ENCODE results near the gene NOSIP.
"Not testable (repeated sequence)": the region's sequence is repeated elsewhere in the genome, so short reads cannot be mapped to it uniquely, and the experiment has no call there.

NOSIP gene

GRCh38 chr19:49580264-49581006 is at the start of gene NOSIP:
Gene NOSIP (minus strand): TSS chr19:49580556. CDS start chr19:49560691, 19,865 bp downstream.
- DNase-seq (ENCODE audit: low read depth): peak; percentile 92

DNA sequence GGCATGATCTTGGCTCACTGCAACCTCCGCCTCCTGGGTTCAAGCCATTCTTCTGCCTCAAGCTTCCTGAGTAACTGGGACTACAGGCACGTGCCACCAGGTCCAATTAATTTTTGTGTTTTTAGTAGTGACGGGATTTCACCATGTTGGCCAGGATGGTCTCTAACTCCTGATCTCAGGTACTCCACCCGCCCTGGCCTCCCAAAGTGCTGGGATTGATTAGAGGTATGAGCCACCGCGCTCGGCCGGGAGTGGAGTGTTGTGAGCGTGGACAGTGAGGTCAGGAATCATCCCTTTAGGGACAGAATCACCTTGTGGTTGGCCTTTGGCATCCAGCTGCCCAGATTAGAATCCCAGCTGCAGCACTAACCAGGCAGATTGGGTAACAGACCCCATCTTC is 49.3 kb upstream of the NOSIP start:
- DNase-seq (ENCODE audit: low read depth): no peak

- DNase-seq (ENCODE audit: low read depth): no peak
These were observed 45.9 kb upstream of the NOSIP start for GRCh38 chr19:49626226-49626625.

DNA sequence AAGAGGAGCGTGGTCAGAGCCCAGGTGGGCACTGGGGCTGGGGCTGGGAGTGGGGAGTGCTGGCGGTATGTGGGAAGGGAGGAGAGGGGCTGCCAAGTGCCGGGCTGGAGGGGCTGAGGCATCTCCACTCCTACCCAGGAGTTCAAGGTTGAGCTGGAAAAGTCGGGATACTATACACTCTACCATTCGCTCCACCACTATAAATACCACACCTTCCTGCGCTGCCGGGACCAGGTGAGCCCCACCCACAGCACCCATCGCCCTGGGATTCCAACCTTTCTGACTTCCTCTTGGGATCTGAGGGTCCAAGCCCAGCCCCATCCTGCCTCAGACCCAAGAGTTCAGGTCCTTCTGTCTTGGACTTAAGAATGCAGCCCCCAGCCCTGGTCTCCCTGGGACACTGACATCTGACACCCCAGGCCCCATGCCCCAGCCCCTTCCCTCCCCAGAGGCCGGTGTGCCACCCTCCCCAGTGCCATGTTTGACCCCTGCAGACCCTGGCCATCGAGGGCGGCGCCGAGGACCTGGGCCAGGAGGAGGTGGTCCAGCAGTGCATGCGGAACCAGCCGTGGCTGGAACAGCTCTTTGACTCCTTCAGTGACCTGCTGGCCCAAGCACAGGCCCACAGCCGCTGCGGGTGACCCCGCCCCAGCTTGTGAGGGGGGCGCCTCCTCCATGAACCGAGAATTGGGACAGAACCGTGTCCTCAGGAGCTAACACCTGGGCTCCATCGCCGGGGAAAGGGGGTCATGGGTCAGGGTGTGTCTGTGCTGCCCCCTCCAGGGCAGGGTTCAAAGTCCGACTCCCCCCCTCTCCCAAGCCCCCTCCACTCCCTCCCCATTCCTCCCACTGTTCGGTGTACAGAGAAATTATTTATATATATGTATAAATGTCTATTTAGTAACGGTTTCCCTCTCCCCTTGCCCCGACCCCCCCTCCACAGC is 44.9 kb upstream of the NOSIP start:
- no peak for DNase-seq (ENCODE audit: low read depth)

GRCh38 chr19:49617860-49618259 is 37.5 kb upstream of the NOSIP start:
- not testable (repeated sequence) for DNase-seq (ENCODE audit: low read depth)

DNA sequence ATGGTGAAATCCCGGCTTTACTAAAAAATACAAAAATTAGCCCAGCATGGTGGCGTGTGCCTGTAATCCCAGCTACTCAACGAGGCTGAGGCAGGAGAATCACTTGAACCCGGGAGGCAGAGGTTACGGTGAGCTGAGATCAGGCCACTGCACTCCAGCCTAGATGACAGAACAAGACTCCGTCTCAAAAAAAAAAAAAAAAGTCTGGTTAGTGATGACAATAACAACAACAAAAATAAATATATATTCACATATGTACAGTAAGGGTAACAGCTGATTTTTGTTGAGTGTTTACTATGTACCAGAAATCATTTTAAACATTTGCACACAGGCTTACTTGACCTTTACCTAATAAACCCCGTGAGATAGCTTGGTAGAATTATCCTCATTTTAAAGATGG is 36.6 kb upstream of the NOSIP start:
- DNase-seq (ENCODE audit: low read depth): no peak

GRCh38 chr19:49616532-49616931 is 36.2 kb upstream of the NOSIP start:
- no peak for DNase-seq (ENCODE audit: low read depth)

- no peak for DNase-seq (ENCODE audit: low read depth)
These were observed 35.5 kb upstream of the NOSIP start for GRCh38 chr19:49615861-49616260.

GRCh38 chr19:49614096-49614833 is 33.9 kb upstream of the NOSIP start:
- no peak for DNase-seq (ENCODE audit: low read depth)

DNA sequence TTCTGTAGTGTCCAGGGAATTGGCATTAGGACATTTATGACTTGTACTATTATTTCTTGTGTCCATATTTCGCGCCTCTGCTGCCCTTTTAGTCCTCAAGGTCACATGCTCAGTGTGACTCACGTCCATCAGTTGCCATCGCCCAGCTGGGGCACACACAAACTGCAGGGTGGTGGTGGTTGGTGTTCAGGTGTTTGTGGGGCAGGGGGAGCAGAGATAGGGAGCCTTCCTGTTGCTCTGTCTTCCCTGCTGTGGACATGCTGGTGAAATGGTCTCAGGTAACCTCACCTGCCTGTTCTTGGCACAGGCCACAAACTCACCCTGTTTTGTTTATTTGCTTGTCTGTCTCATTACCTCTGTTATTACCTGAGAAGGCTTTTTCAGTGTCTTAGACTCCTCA is 33.0 kb upstream of the NOSIP start:
- DNase-seq (ENCODE audit: low read depth): no peak

DNA sequence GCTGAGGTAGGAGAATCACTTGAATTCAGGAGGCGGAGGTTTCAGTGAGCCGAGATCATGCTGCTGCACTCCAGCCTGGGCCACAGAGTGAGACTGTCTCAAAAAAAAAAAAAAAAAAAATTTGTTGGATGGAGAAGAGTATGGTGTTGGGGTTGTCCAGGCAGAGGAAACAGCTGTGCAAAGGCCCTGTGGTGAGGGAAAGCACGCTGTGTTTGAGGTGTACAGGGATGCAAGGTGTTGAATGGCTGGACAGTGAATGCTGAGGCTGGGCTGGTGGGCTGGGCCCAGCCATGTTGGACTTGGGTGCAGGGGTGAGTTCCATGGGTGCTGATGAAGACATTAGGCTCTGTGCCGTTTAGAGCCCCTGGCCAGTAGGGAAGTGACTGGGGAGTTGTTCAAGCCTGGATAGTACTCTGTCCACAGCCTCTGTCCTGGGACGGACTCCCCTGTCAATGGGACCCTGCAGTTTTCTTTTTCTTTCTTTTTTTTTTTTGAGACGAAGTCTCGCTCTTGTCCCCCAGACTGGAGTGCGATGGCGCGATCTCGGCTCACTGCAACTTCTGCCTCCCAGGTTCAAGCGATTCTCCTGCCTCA is 29.2 kb upstream of the NOSIP start:
- no peak for DNase-seq (ENCODE audit: low read depth)

GRCh38 chr19:49605605-49606004 is 25.2 kb upstream of the NOSIP start:
- no peak for DNase-seq (ENCODE audit: low read depth)

DNA sequence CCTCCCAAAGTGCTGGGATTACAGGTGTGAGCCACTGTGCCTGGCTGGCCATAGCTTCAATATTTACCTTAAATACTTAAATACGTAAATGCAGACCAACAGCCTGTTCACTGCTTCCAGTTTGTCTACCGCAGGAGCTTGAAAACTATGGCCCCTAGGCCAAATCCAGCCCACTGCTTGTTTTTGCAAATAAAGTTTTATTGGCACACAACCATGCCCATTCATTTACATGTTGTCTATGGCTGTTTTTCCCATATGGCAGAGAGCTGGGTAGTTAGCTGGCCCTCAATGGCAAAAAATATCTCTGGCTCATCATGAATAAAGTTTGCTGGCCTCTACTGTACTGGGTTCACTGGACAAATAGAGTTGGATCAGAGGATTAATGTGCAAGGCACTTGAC is 22.4 kb upstream of the NOSIP start:
- no peak for DNase-seq (ENCODE audit: low read depth)

DNA sequence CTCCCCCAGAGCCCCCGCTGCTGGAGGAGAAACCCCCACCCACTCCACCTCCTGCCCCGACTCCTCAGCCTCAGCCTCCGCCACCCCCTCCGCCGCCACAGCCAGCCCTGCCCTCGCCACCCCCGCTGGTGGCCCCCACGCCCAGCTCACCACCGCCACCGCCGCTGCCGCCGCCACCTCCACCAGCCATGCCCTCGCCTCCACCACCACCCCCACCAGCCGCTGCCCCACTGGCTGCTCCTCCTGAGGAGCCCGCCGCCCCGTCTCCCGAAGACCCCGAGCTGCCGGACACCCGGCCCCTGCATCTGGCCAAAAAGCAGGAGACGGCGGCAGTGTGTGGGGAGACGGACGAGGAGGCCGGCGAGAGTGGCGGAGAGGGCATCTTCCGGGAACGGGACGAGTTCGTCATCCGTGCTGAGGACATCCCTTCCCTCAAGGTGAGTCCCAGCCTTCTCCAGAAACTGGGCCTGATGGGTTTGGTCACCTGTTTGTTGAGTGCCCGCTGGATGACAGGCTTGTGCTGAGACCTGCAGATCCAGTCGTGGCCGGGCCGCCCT is 21.2 kb upstream of the NOSIP start:
- DNase-seq (ENCODE audit: low read depth): no peak

GRCh38 chr19:49599378-49600295 is 19.3 kb upstream of the NOSIP start:
- no peak for DNase-seq (ENCODE audit: low read depth)

DNA sequence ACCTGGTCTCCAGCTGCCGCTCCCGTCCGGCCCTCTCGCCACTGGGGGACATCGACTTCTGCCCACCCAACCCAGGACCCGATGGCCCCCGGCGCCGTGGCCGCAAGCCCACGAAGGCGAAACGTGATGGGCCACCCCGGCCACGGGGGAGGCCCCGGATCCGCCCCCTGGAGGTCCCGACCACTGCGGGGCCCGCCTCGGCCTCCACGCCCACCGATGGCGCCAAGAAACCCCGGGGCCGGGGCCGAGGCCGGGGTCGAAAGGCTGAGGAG is 17.3 kb upstream of the NOSIP start:
- DNase-seq (ENCODE audit: low read depth): no peak

DNA sequence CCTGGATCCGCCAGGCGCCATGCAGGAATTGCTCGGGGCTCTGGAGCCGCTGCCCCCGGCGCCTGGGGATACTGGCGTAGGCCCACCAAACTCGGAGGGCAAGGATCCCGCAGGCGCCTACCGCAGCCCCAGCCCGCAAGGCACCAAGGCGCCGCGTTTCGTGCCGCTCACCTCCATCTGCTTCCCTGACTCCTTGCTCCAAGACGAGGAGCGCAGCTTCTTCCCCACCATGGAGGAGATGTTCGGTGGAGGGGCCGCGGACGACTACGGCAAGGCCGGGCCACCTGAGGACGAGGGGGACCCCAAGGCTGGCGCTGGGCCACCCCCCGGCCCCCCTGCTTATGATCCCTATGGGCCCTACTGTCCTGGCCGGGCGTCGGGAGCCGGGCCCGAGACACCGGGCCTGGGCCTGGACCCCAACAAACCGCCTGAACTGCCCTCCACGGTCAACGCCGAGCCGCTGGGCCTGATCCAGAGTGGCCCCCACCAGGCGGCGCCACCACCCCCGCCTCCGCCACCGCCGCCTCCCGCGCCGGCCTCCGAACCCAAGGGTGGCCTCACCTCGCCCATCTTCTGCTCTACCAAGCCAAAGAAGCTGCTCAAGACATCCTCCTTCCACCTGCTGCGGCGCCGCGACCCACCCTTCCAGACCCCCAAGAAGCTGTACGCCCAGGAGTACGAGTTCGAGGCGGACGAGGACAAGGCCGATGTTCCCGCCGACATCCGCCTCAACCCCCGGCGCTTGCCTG is 16.8 kb upstream of the NOSIP start:
- no peak for DNase-seq (ENCODE audit: low read depth)

GRCh38 chr19:49596407-49596806 is 16.1 kb upstream of the NOSIP start:
- DNase-seq (ENCODE audit: low read depth): no peak

GRCh38 chr19:49595819-49596404 is 15.6 kb upstream of the NOSIP start:
- DNase-seq (ENCODE audit: low read depth): no peak
